B cell (primary cell): ENCODE measurements around the gene ASTN2.

ENCODE experiments used
- EZH2 ChIP-seq: IDR thresholded peaks from 2 replicates; pipeline ENCODE4 v1.6.1; 2012; ENCODE audit warnings: borderline replicate concordance, low read depth, mild to moderate bottlenecking, moderate library complexity, low read length; ENCODE audit not compliant: insufficient read depth, poor library complexity, severe bottlenecking
- TF ChIP-seq, protein P1 (sequence below): fragments of 200-600 bp; IDR thresholded peaks from one replicate; pipeline ENCODE4 v1.8.0; 2022; ENCODE audit warnings: antibody characterized with exemption, mild to moderate bottlenecking

DNA sequence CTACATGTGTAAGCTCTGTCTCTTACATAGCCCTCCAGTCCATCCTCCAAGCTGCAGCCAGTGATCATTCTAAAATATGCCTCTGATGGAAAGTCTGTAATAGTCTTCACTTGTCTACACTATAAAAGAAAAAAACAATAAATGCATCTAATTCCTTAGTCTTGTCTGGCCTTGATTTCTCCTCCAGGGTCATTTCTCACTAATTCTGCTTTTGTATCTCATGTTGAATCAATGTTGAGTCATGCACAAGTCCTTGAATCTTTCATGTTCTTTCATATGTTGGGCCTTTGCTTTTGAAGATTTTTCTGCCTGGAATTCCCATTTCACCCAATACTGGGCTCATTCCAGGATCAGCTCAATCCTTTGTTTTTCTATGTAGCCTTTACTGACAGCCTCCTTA is 848.9 kb downstream of the ASTN2 start:
- no peak for TF ChIP-seq EZH2
- TF ChIP-seq, protein P1, sequence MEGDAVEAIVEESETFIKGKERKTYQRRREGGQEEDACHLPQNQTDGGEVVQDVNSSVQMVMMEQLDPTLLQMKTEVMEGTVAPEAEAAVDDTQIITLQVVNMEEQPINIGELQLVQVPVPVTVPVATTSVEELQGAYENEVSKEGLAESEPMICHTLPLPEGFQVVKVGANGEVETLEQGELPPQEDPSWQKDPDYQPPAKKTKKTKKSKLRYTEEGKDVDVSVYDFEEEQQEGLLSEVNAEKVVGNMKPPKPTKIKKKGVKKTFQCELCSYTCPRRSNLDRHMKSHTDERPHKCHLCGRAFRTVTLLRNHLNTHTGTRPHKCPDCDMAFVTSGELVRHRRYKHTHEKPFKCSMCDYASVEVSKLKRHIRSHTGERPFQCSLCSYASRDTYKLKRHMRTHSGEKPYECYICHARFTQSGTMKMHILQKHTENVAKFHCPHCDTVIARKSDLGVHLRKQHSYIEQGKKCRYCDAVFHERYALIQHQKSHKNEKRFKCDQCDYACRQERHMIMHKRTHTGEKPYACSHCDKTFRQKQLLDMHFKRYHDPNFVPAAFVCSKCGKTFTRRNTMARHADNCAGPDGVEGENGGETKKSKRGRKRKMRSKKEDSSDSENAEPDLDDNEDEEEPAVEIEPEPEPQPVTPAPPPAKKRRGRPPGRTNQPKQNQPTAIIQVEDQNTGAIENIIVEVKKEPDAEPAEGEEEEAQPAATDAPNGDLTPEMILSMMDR = no peak
